Kasumi-1 (cell line): ENCODE data around the gene CACNA1S.

ENCODE experiments used
- DNase-seq, 2 experiments: peaks; one replicate each; lab custom pipeline; 2025; lab: John Stamatoyannopoulos, UW

The CACNA1S gene

DNA sequence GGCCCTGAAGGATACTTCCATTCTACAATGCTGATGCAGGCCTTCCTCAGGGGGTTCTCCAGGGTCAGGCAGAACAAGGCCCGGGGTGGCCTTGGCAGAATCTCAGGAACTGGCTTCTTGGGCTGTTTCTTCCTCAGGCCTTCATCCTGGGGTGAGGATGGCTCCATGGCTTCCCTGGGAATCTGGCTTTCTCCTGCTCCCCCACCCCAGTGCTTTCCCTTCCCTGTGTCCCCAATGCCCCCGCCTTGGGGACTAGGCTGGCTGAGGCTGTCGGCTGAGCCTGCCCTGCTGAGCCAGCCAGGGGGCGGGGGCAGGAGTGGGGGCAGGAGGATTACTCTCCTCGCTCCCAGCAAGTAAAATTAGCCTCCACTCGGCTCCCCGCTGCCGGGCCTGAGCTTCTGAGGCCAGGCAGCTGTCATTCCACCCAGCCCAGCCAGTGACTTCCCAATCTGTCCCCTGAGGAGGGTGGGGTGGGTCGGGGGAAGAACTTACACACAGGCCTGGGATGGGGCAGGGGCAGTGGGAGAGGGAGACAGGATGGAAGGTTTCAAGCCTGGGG is at the start of gene CACNA1S:
TSS of gene CACNA1S (minus strand) at position 254 of the 559 bp plus-strand sequence. CDS start at position 167, 87 bp downstream.
- no peak for DNase-seq

GRCh38 chr1:201157949-201158348 is 45.7 kb upstream of the CACNA1S start:
- DNase-seq: no peak

DNA sequence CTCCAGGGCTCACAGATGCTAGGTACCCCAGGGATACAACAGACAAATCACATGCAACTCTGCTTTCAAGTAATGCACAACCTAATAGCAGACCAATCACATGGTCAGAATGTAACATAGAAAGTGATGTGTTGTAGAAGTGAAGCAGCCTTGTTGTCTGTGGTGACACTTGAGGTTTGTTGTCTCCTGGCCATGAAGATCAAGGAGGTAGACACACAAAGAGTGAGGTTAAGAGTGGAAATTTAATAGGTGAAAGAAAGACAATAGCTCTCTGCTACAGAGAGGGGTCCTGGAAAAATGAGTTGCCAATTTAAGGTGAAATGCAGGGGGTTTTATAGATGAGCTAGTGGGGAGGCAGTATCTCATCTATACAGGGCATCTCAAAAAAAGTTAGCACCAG is 44.6 kb upstream of the CACNA1S start:
- DNase-seq: no peak

- no peak for DNase-seq
Observed at GRCh38 chr1:201156346-201156745, 44.1 kb upstream of the CACNA1S start.

- DNase-seq: no peak
Observed at GRCh38 chr1:201155354-201155753, 43.1 kb upstream of the CACNA1S start.

DNA sequence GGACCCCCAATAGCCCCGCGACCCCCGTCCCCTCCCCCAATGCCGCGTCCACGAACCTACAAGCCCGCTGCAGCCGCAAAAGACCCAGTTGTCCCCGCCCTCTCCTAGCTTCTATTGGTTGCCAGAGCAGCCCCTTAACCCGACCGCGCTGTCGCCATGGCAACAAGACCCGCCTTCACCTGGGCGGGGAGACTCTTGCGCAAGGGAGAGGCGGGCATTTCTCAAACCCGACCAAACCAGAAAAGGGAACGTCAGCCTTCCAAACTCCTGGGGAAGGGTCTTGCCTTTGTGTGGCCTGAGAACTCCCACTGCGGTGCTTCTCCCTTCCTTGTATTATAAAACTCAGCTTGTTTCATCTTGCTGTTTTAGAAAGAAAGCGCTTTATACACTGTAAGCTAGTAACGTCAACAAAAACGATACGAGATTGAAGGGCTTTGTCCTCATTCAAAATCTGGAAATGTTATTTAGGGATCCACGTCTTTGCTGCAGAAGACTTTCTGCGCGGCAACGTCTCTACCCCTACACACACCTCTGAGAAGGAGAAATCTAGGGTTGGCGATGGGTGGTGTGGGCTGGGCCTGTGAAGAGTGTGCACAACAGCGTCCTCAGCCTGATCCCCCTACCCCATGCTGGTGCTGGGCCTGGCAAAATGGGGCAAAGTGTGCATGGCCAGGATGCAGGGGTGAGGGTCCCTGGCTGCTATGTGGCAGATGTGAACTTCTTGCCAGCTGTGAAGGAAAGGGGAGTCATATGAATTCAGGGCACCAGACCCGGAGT is 42.4 kb upstream of the CACNA1S start, which contains the start of gene TMEM9:
TSS of gene TMEM9 (minus strand) at position 86 of the 777 bp plus-strand sequence. CDS start 551 bp downstream, outside the sequence.
- DNase-seq: peak; percentile 90 to 92

GRCh38 chr1:201153474-201154388 is 41.5 kb upstream of the CACNA1S start:
- peak; percentile 46 to 58 for DNase-seq

DNA sequence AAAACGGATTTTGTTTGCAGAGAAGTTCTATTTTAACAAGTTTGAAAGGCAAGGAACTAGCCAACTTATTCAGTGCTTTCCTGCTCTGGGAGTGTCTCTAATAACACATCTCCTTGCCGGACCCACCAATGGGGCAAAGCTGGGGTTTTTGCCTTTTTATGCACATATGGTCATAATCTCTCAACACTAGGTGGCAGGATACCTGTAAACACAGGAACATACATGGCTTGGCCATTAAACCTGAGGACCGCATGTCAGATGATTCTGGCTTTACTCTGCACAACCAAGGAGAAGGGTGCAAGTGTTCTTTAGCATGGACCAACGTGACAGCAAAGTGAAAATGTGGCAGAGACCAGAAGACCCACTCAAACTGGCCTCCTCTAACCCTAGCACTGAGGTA is 37.2 kb upstream of the CACNA1S start:
- DNase-seq: peak; percentile 44 to 45

DNA sequence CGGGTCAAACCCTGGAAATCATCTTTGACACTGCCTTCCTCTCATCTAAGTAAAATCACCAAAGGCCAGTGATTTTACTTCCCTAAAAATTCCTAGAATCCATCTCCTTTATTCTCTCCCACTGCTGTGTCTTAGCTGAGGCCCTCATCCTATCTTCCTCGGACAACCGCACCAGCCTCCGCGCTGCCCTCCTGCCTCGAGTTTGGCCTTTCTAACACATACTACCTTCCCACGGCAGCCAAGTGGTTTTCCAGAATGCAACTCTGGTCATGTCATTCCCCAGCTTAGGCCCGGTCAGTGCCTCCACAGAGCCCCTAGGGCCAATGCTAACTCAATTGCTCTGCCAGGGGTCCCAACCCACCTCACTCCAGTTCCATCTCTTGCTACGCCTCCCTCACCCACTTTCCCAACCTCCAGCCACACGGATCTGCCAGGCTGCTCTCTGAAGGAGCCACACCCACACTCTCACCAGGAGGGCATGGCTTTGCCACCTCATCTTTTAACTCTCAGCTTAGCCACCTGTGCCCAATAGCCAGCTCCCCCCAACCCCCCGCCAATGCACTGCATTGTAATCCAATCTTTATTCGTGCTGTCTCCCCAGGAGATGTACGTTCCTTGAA is 35.3 kb upstream of the CACNA1S start:
- DNase-seq: no peak

DNA sequence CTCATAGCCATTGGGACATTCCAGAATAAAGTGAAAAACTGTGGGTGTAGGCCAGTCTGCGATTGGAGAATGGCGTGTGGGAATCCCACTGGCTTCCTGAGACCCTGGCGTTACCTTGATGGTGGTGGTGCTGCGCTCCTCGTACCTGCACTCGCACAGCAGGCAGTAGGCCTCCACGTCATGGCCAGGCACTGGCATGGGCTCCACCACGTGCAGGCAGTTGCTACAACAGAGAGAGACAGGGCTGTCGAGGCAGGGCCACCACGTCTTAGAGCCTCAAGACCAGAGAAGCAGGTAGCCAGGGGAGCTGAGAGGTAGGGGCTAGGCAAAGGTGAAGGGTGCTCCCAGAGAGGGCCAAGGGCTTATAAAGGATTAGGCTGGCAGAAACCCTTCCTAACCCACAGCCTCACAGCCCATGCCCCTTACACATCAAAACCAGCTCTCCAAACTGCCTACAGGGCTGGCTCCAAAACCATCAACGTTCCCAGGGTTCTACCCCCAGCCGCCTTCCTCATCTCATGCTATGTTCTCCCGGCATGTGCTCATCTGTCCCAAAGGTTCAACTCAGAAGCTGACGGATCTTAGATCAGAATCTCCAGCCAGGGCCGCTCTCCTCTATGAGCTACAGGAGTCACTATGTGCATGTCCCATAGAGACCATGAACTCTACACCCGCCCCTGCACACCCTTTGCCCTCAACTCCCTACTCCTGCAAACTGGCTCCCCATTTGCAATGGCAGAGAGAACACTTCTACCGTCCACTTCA is 34.6 kb upstream of the CACNA1S start:
- DNase-seq: no peak

DNA sequence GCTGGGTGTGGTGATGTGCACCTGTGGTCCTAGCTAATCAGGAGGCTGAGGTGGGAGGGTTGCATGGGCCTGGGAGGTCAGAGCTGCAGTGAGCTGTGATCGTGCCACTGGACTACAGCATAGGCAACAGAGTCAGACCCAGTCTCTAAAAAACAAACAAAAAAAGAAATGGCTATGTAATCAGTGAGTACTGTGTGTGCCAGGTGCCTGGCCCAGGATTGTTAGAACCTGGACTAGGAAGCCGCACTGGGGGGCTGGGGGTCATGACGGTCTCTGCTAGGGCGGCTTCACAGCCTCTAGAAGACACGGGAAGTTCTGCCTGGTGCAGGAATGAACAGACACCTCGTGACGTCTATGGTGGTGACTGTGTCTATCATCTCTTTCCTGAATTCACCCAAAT is 33.6 kb upstream of the CACNA1S start:
- no peak for DNase-seq

DNA sequence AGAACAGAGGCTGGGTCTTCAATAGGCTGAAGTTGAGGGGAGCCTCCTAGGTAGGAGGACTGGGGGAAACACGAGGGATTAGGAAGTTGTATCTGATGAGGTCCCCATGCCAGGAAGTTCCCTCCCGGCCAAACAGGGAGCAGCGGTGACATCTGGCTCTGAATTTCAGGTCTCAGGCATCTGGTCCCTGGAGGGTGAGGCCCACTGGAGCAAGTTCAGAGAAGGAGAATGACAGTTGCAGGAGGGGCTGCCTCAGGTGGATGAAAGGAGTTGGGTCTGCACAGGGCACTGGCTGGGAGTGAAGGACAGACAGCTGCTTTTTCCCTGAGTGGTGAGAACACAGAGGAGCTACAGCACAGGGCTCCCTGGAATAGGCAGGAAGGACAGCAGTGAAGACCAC is 32.9 kb upstream of the CACNA1S start:
- no peak for DNase-seq

DNA sequence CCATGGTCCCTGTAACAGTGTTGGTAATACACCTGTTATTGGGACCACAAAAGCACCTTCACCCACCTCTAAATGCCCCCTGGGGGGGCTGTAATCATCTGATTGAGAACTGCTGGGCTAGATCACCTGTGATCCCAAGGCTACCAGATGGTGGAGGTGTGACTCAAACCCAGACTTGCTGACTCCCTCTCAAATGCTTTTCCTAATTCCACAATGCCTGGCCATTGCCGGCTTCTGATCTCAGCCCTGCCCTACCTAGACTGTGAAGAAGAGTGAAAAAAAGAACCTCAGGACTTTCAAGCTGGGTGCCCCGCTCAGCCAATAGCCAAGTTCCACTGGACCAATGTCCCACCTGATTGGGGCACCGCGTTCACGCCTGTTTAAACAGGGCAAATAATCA is 32.5 kb upstream of the CACNA1S start:
- DNase-seq: no peak

DNA sequence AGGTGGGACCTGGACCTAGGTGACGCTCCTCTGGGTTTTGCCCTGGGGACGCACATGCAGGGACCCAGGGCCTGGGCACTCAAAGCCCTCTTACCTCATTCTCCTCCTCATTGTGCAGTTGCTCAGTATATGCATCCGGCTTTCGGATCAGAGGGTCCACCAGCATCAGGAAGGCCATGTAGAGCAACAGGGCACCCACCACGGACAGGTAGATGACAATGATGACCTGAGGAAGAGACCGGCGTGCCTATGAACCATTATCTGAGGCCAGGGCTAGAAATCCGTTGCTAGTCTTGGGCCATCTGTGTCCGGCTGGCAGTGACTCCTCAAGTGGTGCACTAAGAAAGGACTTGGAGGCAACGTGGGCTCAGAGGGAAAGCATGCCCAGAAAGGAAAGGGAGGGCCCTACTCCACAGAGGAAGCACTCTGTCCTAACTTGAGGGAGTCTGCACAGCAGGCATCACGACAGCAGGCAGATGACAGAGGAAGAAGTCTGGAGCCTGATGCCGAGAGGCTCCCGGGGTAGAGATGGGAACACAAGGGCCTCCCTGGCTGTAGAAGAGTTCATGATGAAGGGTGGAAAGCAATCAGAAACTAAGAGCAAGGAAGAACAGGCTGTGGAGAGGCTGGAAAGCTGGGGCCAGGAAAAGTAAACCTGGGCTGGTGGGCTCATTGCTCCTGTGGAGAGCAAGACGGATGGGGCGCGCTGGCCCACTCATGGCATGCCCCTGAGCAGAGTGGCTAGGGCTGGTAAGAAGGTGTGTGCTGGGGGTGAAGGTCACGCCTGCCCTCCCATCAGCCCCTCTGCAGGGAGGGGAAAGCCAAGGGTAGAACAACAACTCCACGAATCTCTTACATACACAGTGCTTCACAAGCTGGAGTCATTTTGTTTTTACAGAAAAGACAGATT is 31.8 kb upstream of the CACNA1S start:
- no peak for DNase-seq

- DNase-seq: no peak
Observed at GRCh38 chr1:201142849-201143725, 30.9 kb upstream of the CACNA1S start.

GRCh38 chr1:201142011-201142848 is 30.0 kb upstream of the CACNA1S start:
- DNase-seq: no peak

- no peak for DNase-seq
Observed at GRCh38 chr1:201141418-201141817, 29.2 kb upstream of the CACNA1S start.

- DNase-seq: no peak
Observed at GRCh38 chr1:201140941-201141260, 28.7 kb upstream of the CACNA1S start.
